Measurements from ENCODE around the gene GTSF1L. TPM values are rescaled to one million over a fixed set of nuclear protein-coding genes. Genes with fewer than 3 reads are reported as not detected.

Gene GTSF1L
- total RNA-seq, 1 donor from 2014 or later, result not detected

- no peaks in the 10 kb centered on the region for H3K36me3 ChIP-seq
- no peaks in the 10 kb centered on the region for H3K9me3 Mint-ChIP-seq
Measured at GRCh38 chr20:43710370-43711044, 16.3 kb downstream of the GTSF1L start.

GRCh38 chr20:43702502-43702901, 24.3 kb downstream of the GTSF1L start:
- Histone ChIP-seq H3K9ac (no peak overlapping the region), H3K9me3 (ENCODE audit: low read depth) (no peaks in the 10 kb centered on the region), H3K4me1 (no peaks in the 10 kb centered on the region), H3F3A (ENCODE audit: low read depth) (no peaks in the 10 kb centered on the region), H3K27me3 (no peaks in the 10 kb centered on the region), H2AFZ (replicated peaks) (no peak overlapping the region), H3K27ac (no peak overlapping the region), H3K79me2 (ENCODE audit: low read depth) (no peaks in the 10 kb centered on the region), H4K20me1 (ENCODE audit: low read depth) (no peaks in the 10 kb centered on the region), H3K4me3 (no peak overlapping the region), H3K36me3 (no peaks in the 10 kb centered on the region), H3K4me2 (no peak overlapping the region)
- no peak for DNase-seq (ENCODE audit: low spot score)
- Mint-ChIP-seq H3K27ac (no peak overlapping the region), H3K4me1 (no peaks in the 10 kb centered on the region), H3K27me3 (ENCODE audit: insufficient read depth, low read depth) (peaks cover 3% of the 10 kb centered on the region), H3K9me3 (no peaks in the 10 kb centered on the region), H3K36me3 (peaks cover 30% of the 10 kb centered on the region), H3K4me3 (no peak overlapping the region)
- no peak for TF ChIP-seq EZH2 (IDR thresholded peaks at IDR 0.05)

More at GRCh38 chr20:43710370-43711044, 16.3 kb downstream of the GTSF1L start:
- no peaks in the 10 kb centered on the region for H4K20me1 ChIP-seq (ENCODE audit: low read depth)
- no peaks in the 10 kb centered on the region for H3K4me1 Mint-ChIP-seq
- H3K4me1 ChIP-seq, result no peaks in the 10 kb centered on the region
- H3K27ac Mint-ChIP-seq, result no peak overlapping the region
- no peaks in the 10 kb centered on the region for H3K9me3 ChIP-seq (ENCODE audit: low read depth)
- DNase-seq (ENCODE audit: low spot score), result no peak
- H3K36me3 Mint-ChIP-seq, result peaks cover 26% of the 10 kb centered on the region
- no peaks in the 10 kb centered on the region for H3K27me3 ChIP-seq
- H3K4me3 ChIP-seq, result no peak overlapping the region
- H3K9ac ChIP-seq, result no peak overlapping the region
- H2AFZ ChIP-seq (replicated peaks), result no peak overlapping the region
- H3K79me2 ChIP-seq (ENCODE audit: low read depth), result no peaks in the 10 kb centered on the region
- no peak for TF ChIP-seq EZH2 (IDR thresholded peaks at IDR 0.05)
- no peak for TF ChIP-seq EZH2phosphoT487 (IDR thresholded peaks at IDR 0.05)
- no peak for TF ChIP-seq CTCF (IDR thresholded peaks at IDR 0.05)
- H3K27me3 Mint-ChIP-seq (ENCODE audit: insufficient read depth, low read depth), result peaks cover 5% of the 10 kb centered on the region
- no peaks in the 10 kb centered on the region for H3F3A ChIP-seq (ENCODE audit: low read depth)
- no peak overlapping the region for H3K4me2 ChIP-seq
- no peak overlapping the region for H3K4me3 Mint-ChIP-seq
- H3K27ac ChIP-seq, result no peak overlapping the region

- Histone ChIP-seq H3K79me2 (ENCODE audit: low read depth) (no peaks in the 10 kb centered on the region), H2AFZ (replicated peaks) (no peak overlapping the region), H3K4me1 (no peaks in the 10 kb centered on the region), H3K36me3 (peaks cover 4% of the 10 kb centered on the region), H4K20me1 (ENCODE audit: low read depth) (no peaks in the 10 kb centered on the region), H3F3A (ENCODE audit: low read depth) (no peaks in the 10 kb centered on the region), H3K4me3 (no peak overlapping the region), H3K9me3 (ENCODE audit: low read depth) (no peaks in the 10 kb centered on the region), H3K27me3 (no peaks in the 10 kb centered on the region), H3K27ac (no peak overlapping the region), H3K9ac (no peak overlapping the region), H3K4me2 (no peak overlapping the region)
- DNase-seq (ENCODE audit: low spot score), result no peak
- Mint-ChIP-seq H3K4me3 (no peak overlapping the region), H3K27me3 (ENCODE audit: insufficient read depth, low read depth) (no peaks in the 10 kb centered on the region), H3K36me3 (peaks cover 25% of the 10 kb centered on the region), H3K4me1 (no peaks in the 10 kb centered on the region), H3K27ac (no peak overlapping the region), H3K9me3 (no peaks in the 10 kb centered on the region)
- TF ChIP-seq CTCF (IDR thresholded peaks at IDR 0.05) (no peak), EZH2phosphoT487 (IDR thresholded peaks at IDR 0.05) (no peak), EZH2 (IDR thresholded peaks at IDR 0.05) (no peak)
Measured at GRCh38 chr20:43700627-43701026, 26.2 kb downstream of the GTSF1L start.

- Histone ChIP-seq H3K4me1 (no peaks in the 10 kb centered on the region), H4K20me1 (ENCODE audit: low read depth) (no peaks in the 10 kb centered on the region), H3K79me2 (ENCODE audit: low read depth) (no peaks in the 10 kb centered on the region), H3K36me3 (peaks cover 4% of the 10 kb centered on the region), H3K9me3 (ENCODE audit: low read depth) (no peaks in the 10 kb centered on the region), H3F3A (ENCODE audit: low read depth) (no peaks in the 10 kb centered on the region), H3K27ac (no peak overlapping the region), H3K9ac (no peak overlapping the region), H2AFZ (replicated peaks) (no peak overlapping the region), H3K4me3 (no peak overlapping the region), H3K27me3 (no peaks in the 10 kb centered on the region), H3K4me2 (no peak overlapping the region)
- no peak for DNase-seq (ENCODE audit: low spot score)
- H3K36me3 Mint-ChIP-seq, result peaks cover 27% of the 10 kb centered on the region
- TF ChIP-seq EZH2phosphoT487 (IDR thresholded peaks at IDR 0.05), result no peak
- no peak for TF ChIP-seq CTCF (IDR thresholded peaks at IDR 0.05)
- TF ChIP-seq EZH2 (IDR thresholded peaks at IDR 0.05), result no peak
- H3K27me3 Mint-ChIP-seq (ENCODE audit: insufficient read depth, low read depth), result no peaks in the 10 kb centered on the region
- no peak overlapping the region for H3K4me3 Mint-ChIP-seq
- H3K4me1 Mint-ChIP-seq, result no peaks in the 10 kb centered on the region
- no peak overlapping the region for H3K27ac Mint-ChIP-seq
- no peaks in the 10 kb centered on the region for H3K9me3 Mint-ChIP-seq
Measured at GRCh38 chr20:43699941-43700565, 26.7 kb downstream of the GTSF1L start.

Measured in neural progenitor cell (in vitro differentiated cells).